Activated naive CD4-positive, alpha-beta T cell treated with anti-CD3 and anti-CD28 coated beads, Interleukin-2, amount 50 U/mL, for 24 hours (primary cell): Measurements from ENCODE around the gene SCYL1.

ENCODE experiments used
- H3K27ac Mint-ChIP-seq: one replicate; pipeline ENCODE4 v1.8.0; 2021; ENCODE audit warnings: mild to moderate bottlenecking, mixed read lengths
- H3K27me3 Mint-ChIP-seq: one replicate; pipeline ENCODE4 v1.8.0; 2021; ENCODE audit warnings: mixed read lengths
- H3K36me3 Mint-ChIP-seq: one replicate; pipeline ENCODE4 v1.8.0; 2021; ENCODE audit warnings: mixed read lengths
- H3K4me1 Mint-ChIP-seq: one replicate; pipeline ENCODE4 v1.8.0; 2021; ENCODE audit warnings: mixed read lengths
- H3K4me3 Mint-ChIP-seq: one replicate; pipeline ENCODE4 v1.8.0; 2021; ENCODE audit warnings: mild to moderate bottlenecking, mixed read lengths
- H3K9me3 Mint-ChIP-seq: one replicate; pipeline ENCODE4 v1.8.0; 2021; ENCODE audit warnings: mixed read lengths

Gene SCYL1

GRCh38 chr11:65584723-65585171 lies 59.9 kb downstream of the SCYL1 start:
- Mint-ChIP-seq H3K27me3 (no peaks in the 10 kb centered on the region), H3K36me3 (no peaks in the 10 kb centered on the region), H3K9me3 (no peaks in the 10 kb centered on the region), H3K4me3 (no peak overlapping the region), H3K4me1 (peaks cover 23% of the 10 kb centered on the region), H3K27ac (no peak overlapping the region)

DNA sequence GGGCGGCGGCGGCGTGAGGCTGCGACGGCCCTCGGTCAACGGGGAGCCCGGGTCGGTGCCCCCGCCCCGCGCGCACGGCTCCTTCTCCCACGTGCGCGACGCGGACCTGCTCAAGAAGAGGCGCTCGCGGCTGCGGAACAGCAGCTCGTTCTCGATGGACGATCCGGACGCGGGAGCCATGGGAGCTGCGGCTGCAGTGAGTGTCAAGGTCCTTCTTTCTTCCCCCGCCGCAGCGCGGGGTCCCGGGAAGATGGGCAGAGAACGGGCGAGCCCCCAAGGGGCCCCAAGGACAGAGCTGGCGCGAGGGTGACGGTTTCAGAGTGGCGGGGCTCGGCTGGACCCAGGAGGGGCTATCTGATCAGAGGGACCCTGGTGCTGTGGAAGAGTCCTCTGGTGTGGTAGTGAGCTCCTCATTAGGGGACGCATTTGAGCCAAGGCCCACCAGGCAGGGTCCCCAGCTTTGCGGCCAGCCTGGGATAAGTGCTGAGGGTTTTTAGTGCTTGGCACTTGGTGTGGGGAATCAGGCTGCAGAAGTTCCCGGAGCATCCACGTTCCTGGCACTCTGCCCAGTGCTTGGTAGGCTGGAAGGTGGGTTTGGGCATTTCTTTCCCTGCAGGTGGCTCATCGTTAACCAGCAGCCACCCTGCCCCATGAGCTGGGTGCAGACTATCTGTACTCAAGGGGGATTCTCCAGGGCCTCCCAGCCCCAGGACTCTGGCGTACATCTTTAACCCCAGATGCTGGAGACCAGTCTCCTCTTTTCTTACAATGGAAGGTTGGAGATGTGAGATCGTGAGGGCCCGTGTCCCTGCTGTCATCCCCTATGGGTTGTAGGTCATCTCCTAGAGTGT lies 60.7 kb downstream of the SCYL1 start:
- no peak overlapping the region for H3K4me3 Mint-ChIP-seq
- H3K36me3 Mint-ChIP-seq, result no peaks in the 10 kb centered on the region
- no peak overlapping the region for H3K27ac Mint-ChIP-seq
- H3K4me1 Mint-ChIP-seq, result peaks cover 23% of the 10 kb centered on the region
- H3K27me3 Mint-ChIP-seq, result no peaks in the 10 kb centered on the region
- no peaks in the 10 kb centered on the region for H3K9me3 Mint-ChIP-seq

- Mint-ChIP-seq H3K36me3 (no peaks in the 10 kb centered on the region), H3K4me1 (peaks cover 23% of the 10 kb centered on the region), H3K9me3 (no peaks in the 10 kb centered on the region), H3K4me3 (no peak overlapping the region), H3K27ac (no peak overlapping the region), H3K27me3 (no peaks in the 10 kb centered on the region)
These were observed 61.4 kb downstream of the SCYL1 start for GRCh38 chr11:65586247-65586630.

DNA sequence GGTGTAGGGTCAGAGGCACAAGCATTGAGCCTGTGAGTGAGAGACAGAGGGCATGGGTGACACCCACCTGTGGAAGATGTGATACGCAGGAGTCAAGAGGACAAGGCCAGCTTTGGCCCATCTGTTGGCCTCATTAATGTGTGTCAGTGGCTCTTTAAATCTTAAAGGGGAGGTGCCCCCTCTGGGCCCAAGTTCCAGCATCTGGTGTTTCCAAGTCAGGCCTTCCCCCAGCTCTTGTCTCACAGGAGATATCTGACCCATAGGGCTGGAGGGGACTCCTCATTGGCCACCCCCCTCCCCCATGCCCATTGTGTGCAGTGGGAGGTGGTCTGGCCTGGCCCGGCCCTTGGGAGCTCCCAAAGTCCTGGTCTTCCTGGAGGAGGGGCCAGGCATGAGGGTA lies 61.8 kb downstream of the SCYL1 start:
- Mint-ChIP-seq H3K9me3 (no peaks in the 10 kb centered on the region), H3K36me3 (no peaks in the 10 kb centered on the region), H3K27me3 (no peaks in the 10 kb centered on the region), H3K4me3 (no peak overlapping the region), H3K27ac (no peak overlapping the region), H3K4me1 (peaks cover 23% of the 10 kb centered on the region)
